BE2C (cell line): ENCODE data around the gene ZNF335. TPM values are rescaled to one million over a fixed set of nuclear protein-coding genes. Genes with fewer than 3 reads are reported as not detected.

Source experiments
- DNase-seq: peaks from one replicate; pipeline ENCODE4 v3.0.0-alpha.2; 2020
- H3K27me3 ChIP-seq: fragments of 250-450 bp; sonication (Bioruptor Pico); 2 replicates; pipeline ENCODE4 v1.5.1; 2020; ENCODE audit warnings: mild to moderate bottlenecking
- H3K36me3 ChIP-seq: fragments of 250-450 bp; sonication (Bioruptor Pico); 2 replicates; pipeline ENCODE4 v1.5.1; 2020; ENCODE audit warnings: mild to moderate bottlenecking
- H3K4me1 ChIP-seq: fragments of 250-450 bp; sonication (Bioruptor Pico); 2 replicates; pipeline ENCODE4 v1.5.1; 2020
- H3K4me3 ChIP-seq: 2 replicates; pipeline ENCODE4 v1.5.1; 2011; ENCODE audit warnings: low read depth, low read length
- H3K9me3 ChIP-seq: fragments of 250-450 bp; sonication (Bioruptor Pico); 2 replicates; pipeline ENCODE4 v1.5.1; 2020
- CTCF ChIP-seq: IDR thresholded peaks from 2 replicates; pipeline ENCODE4 v1.5.1; 2012; ENCODE audit warnings: mild to moderate bottlenecking, low read depth, low read length
- polyA plus RNA-seq: library from polyadenylated mRNA; unstranded; fragments of >200 nt; gene quantifications from one replicate; pipeline ENCODE4 v1.2.1, GENCODE V29; 2012; ENCODE audit warnings: low read depth, missing spikeins; ENCODE audit not compliant: insufficient read length, insufficient read depth

The ZNF335 gene
- polyA plus RNA-seq: 23.4 TPM

- peak; percentile 16; the same call in 1 of the 2 replicates for TF ChIP-seq CTCF
- Histone ChIP-seq H3K4me1 (peaks cover 4% of the 10 kb centered on the region; the same call in 1 of the 2 replicates), H3K27me3 (no peaks in the 10 kb centered on the region), H3K9me3 (no peaks in the 10 kb centered on the region), H3K36me3 (peaks cover 27% of the 10 kb centered on the region), H3K4me3 (peak within 1 kb of the TSS; percentile 87)
- DNase-seq: peak; percentile 96
Measured at GRCh38 chr20:45971675-45972499, at the start of gene ZNF335. ZNF335 (minus strand) TSS chr20:45972203; CDS start chr20:45971410, 793 bp downstream.

- TF ChIP-seq CTCF: no peak
- peak overlapping the region; percentile 66 for H3K4me3 ChIP-seq
- no peaks in the 10 kb centered on the region for H3K27me3 ChIP-seq
- peaks cover 7% of the 10 kb centered on the region for H3K4me1 ChIP-seq
- H3K36me3 ChIP-seq: no peaks in the 10 kb centered on the region
- DNase-seq: no peak
- no peaks in the 10 kb centered on the region for H3K9me3 ChIP-seq
Measured at GRCh38 chr20:46020555-46020954, 48.6 kb upstream of the ZNF335 start.

- Histone ChIP-seq H3K36me3 (no peaks in the 10 kb centered on the region), H3K9me3 (no peaks in the 10 kb centered on the region), H3K4me1 (peaks cover 7% of the 10 kb centered on the region), H3K27me3 (peaks cover 3% of the 10 kb centered on the region), H3K4me3 (no peak overlapping the region)
- DNase-seq: no peak
- TF ChIP-seq CTCF: no peak
Measured at GRCh38 chr20:46018611-46019010, 46.6 kb upstream of the ZNF335 start.

GRCh38 chr20:46018112-46018511 lies 46.1 kb upstream of the ZNF335 start:
- TF ChIP-seq CTCF: no peak
- DNase-seq: no peak
- Histone ChIP-seq H3K36me3 (no peaks in the 10 kb centered on the region), H3K4me3 (no peak overlapping the region), H3K4me1 (peaks cover 7% of the 10 kb centered on the region), H3K27me3 (peaks cover 7% of the 10 kb centered on the region), H3K9me3 (no peaks in the 10 kb centered on the region)

- Histone ChIP-seq H3K4me3 (no peak overlapping the region), H3K9me3 (no peaks in the 10 kb centered on the region), H3K36me3 (no peaks in the 10 kb centered on the region), H3K4me1 (peaks cover 7% of the 10 kb centered on the region), H3K27me3 (peaks cover 14% of the 10 kb centered on the region)
- TF ChIP-seq CTCF: no peak
- DNase-seq: no peak
Measured at GRCh38 chr20:46017272-46017671, 45.3 kb upstream of the ZNF335 start.
